ENCODE data around the gene ZFAND2B.
"Not testable (repeated sequence)": the region's sequence is repeated elsewhere in the genome, so short reads cannot be mapped to it uniquely, and the experiment has no call there.

DNA sequence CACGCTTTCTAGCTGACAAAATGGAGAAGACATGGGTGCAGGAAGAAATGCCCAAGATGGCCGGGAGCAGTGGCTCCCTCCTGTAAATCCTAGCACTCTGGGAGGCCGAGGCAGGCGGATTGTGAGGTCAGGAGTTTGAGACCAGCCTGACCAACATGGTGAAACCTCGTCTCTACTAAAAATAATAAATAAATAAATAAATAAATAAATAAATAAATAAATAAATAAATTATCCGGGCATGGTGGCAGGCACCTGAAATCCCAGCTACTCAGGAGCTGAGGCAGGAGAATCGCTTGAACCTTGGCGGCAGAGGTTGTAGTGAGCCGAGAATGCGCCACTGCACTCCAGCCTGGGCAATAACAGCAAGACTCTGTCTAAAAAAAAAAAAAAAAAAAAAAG lies 52.4 kb downstream of the ZFAND2B start:
- TF ChIP-seq POLR2A, POLR2AphosphoS5 (IDR thresholded peaks at IDR 0.05; ENCODE audit: low read depth, low read length): not testable (repeated sequence)
